ENCODE measurements around the gene HUNK. TPM values are rescaled to one million over a fixed set of nuclear protein-coding genes. Genes with fewer than 3 reads are reported as not detected.

HUNK gene
- total RNA-seq, 1 donor from 2014 or later = 1.9 TPM

- DNase-seq = no peak
- intact Hi-C loops (cut with DNase I) = no loop called here
- Histone ChIP-seq H3K36me3 (no peaks in the 10 kb centered on the region), H3K27ac (no peak overlapping the region), H3K4me1 (no peaks in the 10 kb centered on the region), H3K9me3 (no peaks in the 10 kb centered on the region), H3K27me3 (ENCODE audit: low read depth) (no peaks in the 10 kb centered on the region), H3K4me3 (no peak overlapping the region)
- TF ChIP-seq, protein P1, sequence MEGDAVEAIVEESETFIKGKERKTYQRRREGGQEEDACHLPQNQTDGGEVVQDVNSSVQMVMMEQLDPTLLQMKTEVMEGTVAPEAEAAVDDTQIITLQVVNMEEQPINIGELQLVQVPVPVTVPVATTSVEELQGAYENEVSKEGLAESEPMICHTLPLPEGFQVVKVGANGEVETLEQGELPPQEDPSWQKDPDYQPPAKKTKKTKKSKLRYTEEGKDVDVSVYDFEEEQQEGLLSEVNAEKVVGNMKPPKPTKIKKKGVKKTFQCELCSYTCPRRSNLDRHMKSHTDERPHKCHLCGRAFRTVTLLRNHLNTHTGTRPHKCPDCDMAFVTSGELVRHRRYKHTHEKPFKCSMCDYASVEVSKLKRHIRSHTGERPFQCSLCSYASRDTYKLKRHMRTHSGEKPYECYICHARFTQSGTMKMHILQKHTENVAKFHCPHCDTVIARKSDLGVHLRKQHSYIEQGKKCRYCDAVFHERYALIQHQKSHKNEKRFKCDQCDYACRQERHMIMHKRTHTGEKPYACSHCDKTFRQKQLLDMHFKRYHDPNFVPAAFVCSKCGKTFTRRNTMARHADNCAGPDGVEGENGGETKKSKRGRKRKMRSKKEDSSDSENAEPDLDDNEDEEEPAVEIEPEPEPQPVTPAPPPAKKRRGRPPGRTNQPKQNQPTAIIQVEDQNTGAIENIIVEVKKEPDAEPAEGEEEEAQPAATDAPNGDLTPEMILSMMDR (IDR thresholded peaks at IDR 0.05) = no peak
- no peak for ATAC-seq
Measured at GRCh38 chr21:31975491-31975890, 102.7 kb downstream of the HUNK start.

GRCh38 chr21:31977816-31978215, 105.0 kb downstream of the HUNK start:
- DNase-seq (no peak), ATAC-seq (no peak)
- Histone ChIP-seq H3K27me3 (ENCODE audit: low read depth) (no peaks in the 10 kb centered on the region), H3K4me3 (no peak overlapping the region), H3K4me1 (no peaks in the 10 kb centered on the region), H3K36me3 (no peaks in the 10 kb centered on the region), H3K9me3 (no peaks in the 10 kb centered on the region), H3K27ac (no peak overlapping the region)
- TF ChIP-seq, protein P1 (IDR thresholded peaks at IDR 0.05) = no peak
- intact Hi-C loops (cut with DNase I) = no loop called here

- Histone ChIP-seq H3K27me3 (ENCODE audit: low read depth) (no peaks in the 10 kb centered on the region), H3K9me3 (no peaks in the 10 kb centered on the region), H3K4me1 (no peaks in the 10 kb centered on the region), H3K4me3 (no peak overlapping the region), H3K27ac (no peak overlapping the region), H3K36me3 (no peaks in the 10 kb centered on the region)
- DNase-seq (peak; percentile 58), ATAC-seq (peak; percentile 77 to 91)
- intact Hi-C loops (cut with DNase I) = no loop called here
- TF ChIP-seq, protein P1 (IDR thresholded peaks at IDR 0.05) = no peak
Measured at GRCh38 chr21:31983120-31983519, 110.3 kb downstream of the HUNK start.

DNA sequence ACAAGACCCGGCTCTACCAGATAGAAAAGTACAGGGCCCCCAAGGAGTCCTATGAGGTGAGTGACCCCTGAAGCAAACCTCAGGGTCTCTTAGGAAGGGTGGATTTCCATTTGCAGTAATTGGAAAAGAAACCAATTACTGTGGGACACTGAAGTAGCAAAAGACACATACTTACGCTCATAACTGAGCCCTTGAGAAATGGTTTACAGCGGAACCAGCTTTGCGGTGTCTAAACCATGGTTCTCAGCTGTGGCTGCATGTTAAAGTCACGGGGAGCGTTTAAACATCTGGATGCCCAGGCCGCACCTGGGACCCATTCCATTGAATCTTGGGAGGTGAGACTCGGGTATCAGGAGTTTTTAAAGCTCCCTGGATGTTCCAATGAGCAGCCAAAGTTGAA, 110.7 kb downstream of the HUNK start:
- Histone ChIP-seq H3K27ac (no peak overlapping the region), H3K9me3 (no peaks in the 10 kb centered on the region), H3K27me3 (ENCODE audit: low read depth) (no peaks in the 10 kb centered on the region), H3K4me1 (no peaks in the 10 kb centered on the region), H3K36me3 (no peaks in the 10 kb centered on the region), H3K4me3 (no peak overlapping the region)
- intact Hi-C loops (cut with DNase I) = no loop called here
- TF ChIP-seq, protein P1 (IDR thresholded peaks at IDR 0.05) = no peak
- peak in 1 of 2 donors; percentile 41 for ATAC-seq
- DNase-seq = no peak

DNA sequence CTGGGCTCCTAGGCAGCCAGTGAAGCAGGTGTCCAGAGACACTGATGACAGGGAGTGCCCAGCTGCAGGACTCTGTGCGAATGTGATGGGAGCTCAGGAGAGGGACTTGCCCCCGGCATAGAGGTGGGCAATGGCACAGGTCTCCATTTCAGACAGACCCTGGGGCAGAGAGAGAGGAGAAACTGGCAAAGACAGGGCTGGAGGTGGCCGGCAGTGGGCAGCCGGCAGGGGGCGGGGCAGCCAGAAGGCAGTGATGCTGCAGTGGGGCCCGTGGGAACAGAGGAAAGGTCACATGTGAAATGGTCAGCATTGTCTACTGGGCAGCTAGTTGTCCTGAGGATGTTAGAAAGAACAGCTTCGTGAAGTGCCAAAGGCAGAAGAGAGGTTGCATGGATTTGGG, 112.6 kb downstream of the HUNK start:
- ATAC-seq (no peak), DNase-seq (no peak)
- H3K27ac ChIP-seq = no peak overlapping the region
- no peaks in the 10 kb centered on the region for H3K4me1 ChIP-seq
- no peaks in the 10 kb centered on the region for H3K36me3 ChIP-seq
- no peak overlapping the region for H3K4me3 ChIP-seq
- H3K27me3 ChIP-seq (ENCODE audit: low read depth) = no peaks in the 10 kb centered on the region
- no peaks in the 10 kb centered on the region for H3K9me3 ChIP-seq
- TF ChIP-seq, protein P1 (IDR thresholded peaks at IDR 0.05) = no peak
- intact Hi-C loops (cut with DNase I) = no loop called here
